Measurements from ENCODE around the gene STKLD1. TPM values are rescaled to one million over a fixed set of nuclear protein-coding genes. Genes with fewer than 3 reads are reported as not detected.

The STKLD1 gene
- total and polyA plus RNA-seq, 4 donors, result 0.40 to 3.1 (median 1.1) TPM

DNA sequence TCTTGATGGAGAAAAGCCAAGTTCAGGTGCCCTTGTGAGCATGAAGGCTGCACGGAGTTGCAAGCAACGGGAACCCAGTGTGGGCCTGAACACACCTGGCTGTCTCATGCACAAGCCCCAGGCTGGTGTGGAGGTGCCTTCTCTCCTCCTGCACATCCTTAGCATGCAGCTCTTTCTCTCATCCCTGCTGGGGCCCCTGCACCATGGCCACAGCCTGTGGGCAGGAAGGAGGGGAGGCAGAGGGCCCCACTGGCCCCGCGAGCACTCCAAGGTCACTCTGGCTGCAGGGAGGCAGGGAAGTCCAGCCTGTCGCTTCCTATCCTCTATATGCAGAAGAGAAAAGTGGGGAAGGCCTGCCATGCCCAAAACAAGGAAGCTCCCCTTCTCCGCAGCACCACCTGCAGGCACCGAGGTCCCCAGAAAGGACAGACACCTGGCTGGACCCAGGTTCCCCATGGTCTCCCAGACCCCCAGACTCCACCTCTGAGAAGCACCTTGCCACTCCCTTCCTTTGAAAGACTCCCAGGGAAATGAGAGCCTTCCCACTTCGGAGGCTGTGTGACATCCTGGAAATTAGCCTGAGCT, 18.6 kb downstream of the STKLD1 start:
- no peak for DNase-seq

DNA sequence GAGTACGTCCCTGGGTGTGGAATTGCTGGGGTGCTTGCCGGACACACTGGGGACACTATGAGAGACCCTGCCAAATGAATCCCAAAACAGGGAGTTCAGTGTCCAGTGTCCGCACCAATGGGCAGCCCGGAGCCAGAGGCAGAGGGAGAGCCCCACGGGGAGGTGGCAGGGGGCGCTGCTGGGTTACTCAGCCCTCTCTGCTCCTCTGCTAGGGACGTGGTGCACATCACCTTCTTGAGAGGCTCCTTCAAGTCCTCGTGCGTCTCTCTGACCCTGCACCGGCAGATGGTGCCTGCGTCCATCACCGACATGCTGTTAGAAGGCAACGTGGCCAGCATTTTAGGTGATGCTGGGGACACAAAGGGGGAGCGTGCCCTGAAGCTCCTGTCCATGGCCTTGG, 20.8 kb downstream of the STKLD1 start:
- peak in 1 of 3 donors; percentile 29 for DNase-seq
- no peak overlapping the region for H3K27ac ChIP-seq (ENCODE audit: low read depth in 1 of 2, low read length in 1 of 2)
- no peak for ATAC-seq (ENCODE audit: insufficient read depth, low FRiP score)
- peaks cover 0 to 2% (median 0%) of the 10 kb centered on the region in 4 donors for H3K36me3 ChIP-seq (ENCODE audit: control insufficient read depth in 4 of 4, insufficient read depth in 4 of 4, low read length in 4 of 4)
- WGBS, 2 donors, result 39% methylated on average over 14 of the region's 14 CpGs
- H3K9me3 ChIP-seq (ENCODE audit: control insufficient read depth in 4 of 4, insufficient read depth in 3 of 4, low read length in 3 of 4), result no peaks in the 10 kb centered on the region
- H3K4me3 ChIP-seq, result no peak overlapping the region
- H3K27me3 ChIP-seq (ENCODE audit: control insufficient read depth in 3 of 3, insufficient read depth in 3 of 3, low read length in 2 of 3), result peaks cover 0 to 6% (median 0%) of the 10 kb centered on the region in 3 donors
- TF ChIP-seq, protein P1, sequence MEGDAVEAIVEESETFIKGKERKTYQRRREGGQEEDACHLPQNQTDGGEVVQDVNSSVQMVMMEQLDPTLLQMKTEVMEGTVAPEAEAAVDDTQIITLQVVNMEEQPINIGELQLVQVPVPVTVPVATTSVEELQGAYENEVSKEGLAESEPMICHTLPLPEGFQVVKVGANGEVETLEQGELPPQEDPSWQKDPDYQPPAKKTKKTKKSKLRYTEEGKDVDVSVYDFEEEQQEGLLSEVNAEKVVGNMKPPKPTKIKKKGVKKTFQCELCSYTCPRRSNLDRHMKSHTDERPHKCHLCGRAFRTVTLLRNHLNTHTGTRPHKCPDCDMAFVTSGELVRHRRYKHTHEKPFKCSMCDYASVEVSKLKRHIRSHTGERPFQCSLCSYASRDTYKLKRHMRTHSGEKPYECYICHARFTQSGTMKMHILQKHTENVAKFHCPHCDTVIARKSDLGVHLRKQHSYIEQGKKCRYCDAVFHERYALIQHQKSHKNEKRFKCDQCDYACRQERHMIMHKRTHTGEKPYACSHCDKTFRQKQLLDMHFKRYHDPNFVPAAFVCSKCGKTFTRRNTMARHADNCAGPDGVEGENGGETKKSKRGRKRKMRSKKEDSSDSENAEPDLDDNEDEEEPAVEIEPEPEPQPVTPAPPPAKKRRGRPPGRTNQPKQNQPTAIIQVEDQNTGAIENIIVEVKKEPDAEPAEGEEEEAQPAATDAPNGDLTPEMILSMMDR (IDR thresholded peaks at IDR 0.05; ENCODE audit: control extremely low read depth, extremely low read depth), result no peak
- H3K9ac ChIP-seq (ENCODE audit: insufficient read depth in 1 of 2, low read length in 2 of 2), result no peak overlapping the region
- no peaks in the 10 kb centered on the region for H3K4me1 ChIP-seq (ENCODE audit: control insufficient read depth in 5 of 5, insufficient read depth in 5 of 5, low read length in 5 of 5)

More for the DNA sequence above, 18.6 kb downstream of the STKLD1 start:
- Histone ChIP-seq H3K9me3 (ENCODE audit: control insufficient read depth in 4 of 4, insufficient read depth in 3 of 4, low read length in 3 of 4) (no peaks in the 10 kb centered on the region), H3K9ac (ENCODE audit: insufficient read depth in 1 of 2, low read length in 2 of 2) (no peak overlapping the region), H3K4me1 (ENCODE audit: control insufficient read depth in 5 of 5, insufficient read depth in 5 of 5, low read length in 5 of 5) (no peaks in the 10 kb centered on the region), H3K4me3 (no peak overlapping the region), H3K27ac (ENCODE audit: low read depth in 1 of 2, low read length in 1 of 2) (no peak overlapping the region), H3K36me3 (ENCODE audit: control insufficient read depth in 4 of 4, insufficient read depth in 4 of 4, low read length in 4 of 4) (no peaks in the 10 kb centered on the region), H3K27me3 (ENCODE audit: control insufficient read depth in 3 of 3, insufficient read depth in 3 of 3, low read length in 2 of 3) (peaks cover 0 to 6% (median 0%) of the 10 kb centered on the region in 3 donors)
- ATAC-seq (ENCODE audit: insufficient read depth, low FRiP score), result no peak
- TF ChIP-seq, protein P1 (IDR thresholded peaks at IDR 0.05; ENCODE audit: control extremely low read depth, extremely low read depth), result no peak
- WGBS, 2 donors, result 31 to 32% methylated on average over 8 of the region's 8 CpGs

DNA sequence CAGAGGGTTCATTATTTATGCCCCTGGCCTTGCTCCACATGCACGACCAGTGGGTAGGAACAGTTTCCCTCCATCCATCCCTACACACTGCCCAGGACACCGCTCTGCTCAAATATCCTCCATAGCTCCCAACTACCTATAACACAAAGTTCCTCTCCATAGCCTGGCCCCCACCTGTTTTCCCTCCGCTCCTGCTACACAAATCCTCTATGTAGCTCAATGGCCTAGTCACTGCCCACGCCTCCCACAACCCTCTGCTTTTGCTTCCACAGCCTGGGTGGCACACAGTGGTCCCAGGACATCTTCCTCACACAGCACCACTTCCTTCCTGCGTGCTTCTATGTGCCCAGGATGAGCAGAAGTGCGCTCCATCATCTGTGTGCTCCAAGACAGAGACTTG, 21.2 kb downstream of the STKLD1 start:
- no peak overlapping the region for H3K9ac ChIP-seq (ENCODE audit: insufficient read depth in 1 of 2, low read length in 2 of 2)
- H3K4me1 ChIP-seq (ENCODE audit: control insufficient read depth in 5 of 5, insufficient read depth in 5 of 5, low read length in 5 of 5), result no peaks in the 10 kb centered on the region
- H3K36me3 ChIP-seq (ENCODE audit: control insufficient read depth in 4 of 4, insufficient read depth in 4 of 4, low read length in 4 of 4), result peaks cover 0 to 2% (median 0%) of the 10 kb centered on the region in 4 donors
- no peak for ATAC-seq (ENCODE audit: insufficient read depth, low FRiP score)
- TF ChIP-seq, protein P1 (IDR thresholded peaks at IDR 0.05; ENCODE audit: control extremely low read depth, extremely low read depth), result no peak
- H3K27me3 ChIP-seq (ENCODE audit: control insufficient read depth in 3 of 3, insufficient read depth in 3 of 3, low read length in 2 of 3), result peaks cover 0 to 6% (median 0%) of the 10 kb centered on the region in 3 donors
- no peak overlapping the region for H3K27ac ChIP-seq (ENCODE audit: low read depth in 1 of 2, low read length in 1 of 2)
- no peaks in the 10 kb centered on the region for H3K9me3 ChIP-seq (ENCODE audit: control insufficient read depth in 4 of 4, insufficient read depth in 3 of 4, low read length in 3 of 4)
- 78 to 79% methylated on average over 6 of the region's 6 CpGs for WGBS, 2 donors
- no peak for DNase-seq
- no peak overlapping the region for H3K4me3 ChIP-seq

DNA sequence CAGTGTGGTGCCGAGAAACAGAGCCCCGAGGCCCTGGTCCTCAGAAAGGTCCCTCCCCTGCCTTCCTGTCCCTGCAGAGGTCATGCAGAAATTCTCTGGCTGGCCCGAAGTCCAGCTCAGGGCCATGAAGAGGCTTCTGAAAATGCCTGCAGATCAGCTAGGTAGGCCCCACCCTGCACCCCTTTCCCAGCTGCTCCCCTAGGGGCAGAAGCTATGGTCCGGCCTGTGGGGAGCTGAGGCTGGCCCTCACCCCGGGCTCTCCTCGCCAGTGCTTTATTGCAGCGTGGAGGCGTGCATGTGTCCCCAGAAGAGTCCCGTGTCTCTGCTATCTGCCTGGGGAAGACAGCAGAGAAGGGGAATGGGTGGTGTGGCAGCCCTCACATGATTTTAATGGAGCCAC, 21.7 kb downstream of the STKLD1 start:
- peaks cover 0 to 6% (median 0%) of the 10 kb centered on the region in 3 donors for H3K27me3 ChIP-seq (ENCODE audit: control insufficient read depth in 3 of 3, insufficient read depth in 3 of 3, low read length in 2 of 3)
- WGBS, 2 donors, result 70 to 82% methylated on average over 9 of the region's 9 CpGs
- no peak for ATAC-seq (ENCODE audit: insufficient read depth, low FRiP score)
- H3K4me1 ChIP-seq (ENCODE audit: control insufficient read depth in 5 of 5, insufficient read depth in 5 of 5, low read length in 5 of 5), result no peaks in the 10 kb centered on the region
- no peak for DNase-seq
- H3K4me3 ChIP-seq, result no peak overlapping the region
- no peaks in the 10 kb centered on the region for H3K9me3 ChIP-seq (ENCODE audit: control insufficient read depth in 4 of 4, insufficient read depth in 3 of 4, low read length in 3 of 4)
- TF ChIP-seq, protein P1 (IDR thresholded peaks at IDR 0.05; ENCODE audit: control extremely low read depth, extremely low read depth), result no peak
- H3K9ac ChIP-seq (ENCODE audit: insufficient read depth in 1 of 2, low read length in 2 of 2), result no peak overlapping the region
- no peak overlapping the region for H3K27ac ChIP-seq (ENCODE audit: low read depth in 1 of 2, low read length in 1 of 2)
- peaks cover 0 to 5% (median 0%) of the 10 kb centered on the region in 4 donors for H3K36me3 ChIP-seq (ENCODE audit: control insufficient read depth in 4 of 4, insufficient read depth in 4 of 4, low read length in 4 of 4)

All from lung (tissue), 12 donors.